ENCODE data around the gene CALN1.

DNA sequence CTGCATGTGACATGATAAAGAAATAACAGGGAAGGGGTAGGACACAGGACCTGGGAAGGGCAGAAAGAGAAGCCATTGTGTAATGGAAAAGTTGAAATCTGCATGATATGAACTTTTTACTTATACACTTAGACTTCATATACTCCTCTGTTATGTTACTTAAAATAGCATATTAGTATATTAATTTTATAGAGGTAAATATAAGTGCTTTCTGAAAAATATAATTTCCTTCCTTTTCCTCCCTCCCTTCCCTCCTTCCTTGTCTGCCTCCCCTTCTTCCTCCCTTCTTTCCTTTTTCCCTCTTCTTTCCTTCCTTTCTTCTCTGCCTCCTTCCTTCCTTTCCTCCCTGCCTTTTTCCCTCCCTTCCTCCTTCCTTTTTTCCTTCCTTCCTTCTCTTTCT, 363.7 kb downstream of the CALN1 start:
- TF ChIP-seq YY1 (IDR thresholded peaks at IDR 0.05; ENCODE audit: insufficient read depth, insufficient read length): no peak
- TF ChIP-seq ZNF274 (IDR thresholded peaks at IDR 0.05; ENCODE audit: low read depth, low read length): no peak
- TF ChIP-seq SUZ12 (IDR thresholded peaks at IDR 0.05; ENCODE audit: extremely low read depth, insufficient read depth, insufficient read length): no peak
